D721Med (cell line): ENCODE results near the gene TNFAIP2.
A peak's percentile ranks its signal among the peaks of the same experiment; 100 is the strongest.

Experiments used
- DNase-seq: peaks from one replicate; pipeline ENCODE4 v3.0.0; 2011; ENCODE audit warnings: low spot score; ENCODE audit not compliant: insufficient read length
- FAIRE-seq: peaks from 2 replicates; lab custom pipeline; 2011; peaks lifted over from hg19 to GRCh38; lab: Jason Lieb, UNC
- TF ChIP-seq, protein P1 (sequence below): IDR thresholded peaks from 2 replicates; pipeline ENCODE4 v1.5.1; 2012; ENCODE audit warnings: mild to moderate bottlenecking, control low read depth; ENCODE audit not compliant: insufficient read depth; ENCODE audit errors: missing control alignments

The TNFAIP2 gene

DNA sequence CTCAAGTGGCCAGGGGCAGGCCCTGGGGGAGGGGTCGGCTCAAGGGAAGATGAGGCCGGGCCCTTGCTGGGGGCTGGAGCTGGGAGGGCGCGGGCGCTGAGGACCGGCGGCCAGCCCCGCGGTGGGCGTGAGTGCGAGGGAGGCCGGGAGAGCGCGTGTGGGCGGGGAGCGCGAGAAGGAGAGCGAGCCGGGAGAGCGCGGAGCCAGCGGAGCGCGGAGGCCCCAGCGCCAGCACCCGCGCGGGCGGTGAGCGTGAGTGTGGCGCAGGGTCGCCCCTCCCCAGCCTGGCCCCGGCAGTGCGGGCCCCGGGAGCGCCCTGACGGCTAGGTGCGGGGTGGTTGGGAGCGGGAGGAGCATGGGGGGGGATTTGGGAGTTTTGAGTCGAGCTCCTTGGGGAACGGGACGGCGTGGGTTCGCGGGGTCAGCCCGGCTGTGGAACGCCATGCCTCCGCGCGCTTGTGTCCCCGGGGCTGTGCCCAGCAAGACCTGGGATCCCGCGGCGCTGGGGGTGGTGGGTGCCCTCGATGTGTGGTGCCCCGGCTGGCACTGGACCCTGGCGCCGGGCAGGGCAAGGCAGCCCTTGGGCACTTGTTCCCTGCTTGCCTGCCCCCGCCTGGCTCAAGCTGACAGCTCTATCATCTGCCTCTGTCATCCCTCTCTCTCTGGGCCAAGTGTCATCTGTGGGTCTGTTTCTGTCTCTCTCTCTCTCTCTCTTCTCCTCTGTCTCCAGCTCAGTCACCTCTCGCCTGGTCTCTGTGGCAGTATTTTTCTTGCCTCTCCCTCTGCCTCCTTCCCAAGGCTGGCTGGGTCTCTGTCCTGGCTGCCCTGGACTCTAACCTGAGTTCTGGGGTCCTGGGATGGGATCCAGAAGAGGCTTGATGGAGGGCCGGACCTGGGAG, 39.0 kb upstream of the TNFAIP2 start, which contains the start of gene LBHD2:
Gene LBHD2 (plus strand): TSS at position 190 of the 899 bp plus-strand sequence. CDS start 1,803 bp downstream, outside the sequence.
- TF ChIP-seq, protein P1, sequence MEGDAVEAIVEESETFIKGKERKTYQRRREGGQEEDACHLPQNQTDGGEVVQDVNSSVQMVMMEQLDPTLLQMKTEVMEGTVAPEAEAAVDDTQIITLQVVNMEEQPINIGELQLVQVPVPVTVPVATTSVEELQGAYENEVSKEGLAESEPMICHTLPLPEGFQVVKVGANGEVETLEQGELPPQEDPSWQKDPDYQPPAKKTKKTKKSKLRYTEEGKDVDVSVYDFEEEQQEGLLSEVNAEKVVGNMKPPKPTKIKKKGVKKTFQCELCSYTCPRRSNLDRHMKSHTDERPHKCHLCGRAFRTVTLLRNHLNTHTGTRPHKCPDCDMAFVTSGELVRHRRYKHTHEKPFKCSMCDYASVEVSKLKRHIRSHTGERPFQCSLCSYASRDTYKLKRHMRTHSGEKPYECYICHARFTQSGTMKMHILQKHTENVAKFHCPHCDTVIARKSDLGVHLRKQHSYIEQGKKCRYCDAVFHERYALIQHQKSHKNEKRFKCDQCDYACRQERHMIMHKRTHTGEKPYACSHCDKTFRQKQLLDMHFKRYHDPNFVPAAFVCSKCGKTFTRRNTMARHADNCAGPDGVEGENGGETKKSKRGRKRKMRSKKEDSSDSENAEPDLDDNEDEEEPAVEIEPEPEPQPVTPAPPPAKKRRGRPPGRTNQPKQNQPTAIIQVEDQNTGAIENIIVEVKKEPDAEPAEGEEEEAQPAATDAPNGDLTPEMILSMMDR = no peak
- DNase-seq = peak; percentile 22
- no peak for FAIRE-seq

DNA sequence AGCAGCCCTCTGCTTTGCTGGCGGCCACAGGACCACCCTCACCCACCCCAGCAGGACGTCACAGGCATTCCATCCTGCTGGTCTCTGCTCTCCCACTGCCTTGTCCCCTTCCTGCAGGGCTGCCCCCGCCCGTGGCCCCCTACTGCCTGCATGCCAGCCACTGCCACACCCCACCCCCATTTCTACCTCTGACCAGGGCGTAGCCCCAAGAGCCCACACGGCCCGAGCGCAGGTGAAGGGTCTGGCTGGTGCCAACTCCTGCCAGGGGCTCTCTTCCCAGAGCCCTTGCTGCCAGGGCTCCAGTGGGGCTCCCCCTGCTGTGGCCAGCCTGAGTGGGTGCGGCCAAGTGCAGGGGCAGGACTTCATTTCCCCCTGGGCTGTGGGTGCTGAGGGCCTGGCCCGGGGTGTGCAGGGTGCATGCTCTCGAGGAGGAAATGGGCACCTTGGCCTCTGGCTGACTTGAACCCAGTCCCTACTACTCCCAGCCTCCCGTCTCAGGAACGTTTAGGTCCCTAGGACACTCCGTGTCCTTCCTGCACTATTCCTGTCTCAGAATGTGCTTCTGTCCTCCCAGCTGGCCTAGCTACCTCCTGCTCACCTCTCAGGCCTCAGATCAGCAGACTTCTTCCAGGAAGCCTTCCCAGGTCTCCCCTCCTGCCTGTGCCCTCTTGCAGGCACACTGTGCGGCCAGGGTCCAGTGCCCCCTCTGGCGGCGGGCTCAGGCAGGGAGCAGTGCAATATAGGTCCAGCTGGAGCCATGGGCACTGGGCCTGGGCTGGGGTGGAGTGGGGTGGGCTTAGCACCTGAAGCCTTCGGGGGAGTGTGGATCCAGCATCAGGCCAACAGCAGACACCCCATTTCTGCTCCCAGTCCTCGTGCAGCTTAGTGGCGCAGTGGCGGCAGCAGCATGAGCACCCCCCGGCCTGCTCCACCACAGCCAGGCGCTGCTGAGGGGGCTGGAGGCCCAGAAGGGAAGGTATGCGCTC, 37.9 kb upstream of the TNFAIP2 start:
- FAIRE-seq = no peak
- DNase-seq = peak; percentile 8
- TF ChIP-seq, protein P1 = peak; percentile 21

DNA sequence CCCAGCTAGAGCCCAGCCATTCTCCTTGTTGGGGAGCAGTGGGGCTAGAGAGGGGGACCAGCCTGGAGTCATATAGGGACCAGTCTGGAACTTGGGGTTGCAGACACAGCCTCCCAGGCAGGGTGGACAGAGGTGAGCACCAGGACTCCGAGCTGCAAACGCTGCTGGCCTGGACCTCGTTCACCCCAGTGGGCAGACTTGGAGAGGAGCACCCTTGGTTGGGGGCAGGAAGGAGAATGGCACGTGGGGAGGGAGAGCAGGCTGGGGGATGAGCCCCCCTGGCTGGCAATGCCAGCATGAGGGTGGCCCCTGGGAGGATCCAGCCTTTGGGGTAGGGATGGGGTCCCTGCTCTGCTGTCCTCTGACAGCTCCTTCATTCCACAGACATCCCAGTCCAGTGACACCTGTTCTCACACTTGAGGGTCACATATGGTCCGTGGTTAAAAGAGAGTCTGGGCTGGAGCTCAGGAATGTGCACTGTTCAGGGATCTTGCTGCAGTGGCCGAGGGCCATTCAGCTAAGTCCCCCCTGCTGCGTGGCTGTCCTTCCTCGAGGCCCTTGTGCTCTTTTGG, 36.4 kb upstream of the TNFAIP2 start:
- no peak for FAIRE-seq
- DNase-seq = peak; percentile 5
- TF ChIP-seq, protein P1 = no peak

DNA sequence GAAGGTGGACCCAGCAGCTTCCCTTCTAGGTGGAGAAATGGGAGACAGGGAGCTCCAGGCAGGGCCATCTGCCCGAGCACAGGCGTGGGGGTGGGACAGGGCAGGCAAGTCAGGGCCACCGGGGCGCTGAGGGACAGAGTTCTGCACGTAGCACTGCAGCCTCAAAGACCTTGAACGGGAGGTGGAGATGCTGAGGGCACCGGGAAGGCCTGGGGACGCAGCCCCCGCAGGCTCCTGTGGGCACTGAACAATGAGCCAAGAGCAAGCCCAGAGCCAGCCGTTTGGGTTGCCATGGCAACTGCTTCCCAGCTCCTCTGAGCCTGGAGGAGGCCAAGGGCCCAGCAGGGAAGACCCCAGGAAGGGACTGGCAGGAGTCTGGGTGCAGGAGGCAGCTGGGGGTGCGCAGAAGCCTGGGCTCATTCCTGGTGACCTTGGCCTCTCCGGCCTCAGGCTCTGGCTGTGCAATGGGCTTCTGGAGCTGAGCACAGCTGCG, 35.9 kb upstream of the TNFAIP2 start:
- FAIRE-seq (no peak), DNase-seq (no peak)
- TF ChIP-seq, protein P1 = no peak

DNA sequence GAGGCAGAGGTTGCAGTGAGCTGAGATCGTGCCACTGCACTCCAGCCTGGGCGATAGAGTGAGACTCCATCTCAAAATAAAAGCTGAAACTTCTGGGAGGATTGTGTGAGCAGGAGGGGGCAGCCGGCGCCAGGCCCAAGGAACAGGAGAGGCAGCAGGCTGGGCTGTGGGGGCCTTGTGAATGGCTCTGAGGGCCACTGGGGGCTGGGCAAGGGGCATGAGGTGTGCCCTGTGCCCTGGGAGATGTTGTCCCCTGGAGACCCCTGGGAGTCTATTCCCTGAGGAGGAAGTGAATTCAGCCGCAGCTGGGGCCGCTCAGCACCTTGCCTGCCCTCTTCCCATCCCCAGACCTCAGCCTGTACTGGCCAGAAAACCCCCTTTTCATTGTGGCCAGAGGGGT, 34.3 kb upstream of the TNFAIP2 start:
- TF ChIP-seq, protein P1 = no peak
- DNase-seq (no peak), FAIRE-seq (no peak)

DNA sequence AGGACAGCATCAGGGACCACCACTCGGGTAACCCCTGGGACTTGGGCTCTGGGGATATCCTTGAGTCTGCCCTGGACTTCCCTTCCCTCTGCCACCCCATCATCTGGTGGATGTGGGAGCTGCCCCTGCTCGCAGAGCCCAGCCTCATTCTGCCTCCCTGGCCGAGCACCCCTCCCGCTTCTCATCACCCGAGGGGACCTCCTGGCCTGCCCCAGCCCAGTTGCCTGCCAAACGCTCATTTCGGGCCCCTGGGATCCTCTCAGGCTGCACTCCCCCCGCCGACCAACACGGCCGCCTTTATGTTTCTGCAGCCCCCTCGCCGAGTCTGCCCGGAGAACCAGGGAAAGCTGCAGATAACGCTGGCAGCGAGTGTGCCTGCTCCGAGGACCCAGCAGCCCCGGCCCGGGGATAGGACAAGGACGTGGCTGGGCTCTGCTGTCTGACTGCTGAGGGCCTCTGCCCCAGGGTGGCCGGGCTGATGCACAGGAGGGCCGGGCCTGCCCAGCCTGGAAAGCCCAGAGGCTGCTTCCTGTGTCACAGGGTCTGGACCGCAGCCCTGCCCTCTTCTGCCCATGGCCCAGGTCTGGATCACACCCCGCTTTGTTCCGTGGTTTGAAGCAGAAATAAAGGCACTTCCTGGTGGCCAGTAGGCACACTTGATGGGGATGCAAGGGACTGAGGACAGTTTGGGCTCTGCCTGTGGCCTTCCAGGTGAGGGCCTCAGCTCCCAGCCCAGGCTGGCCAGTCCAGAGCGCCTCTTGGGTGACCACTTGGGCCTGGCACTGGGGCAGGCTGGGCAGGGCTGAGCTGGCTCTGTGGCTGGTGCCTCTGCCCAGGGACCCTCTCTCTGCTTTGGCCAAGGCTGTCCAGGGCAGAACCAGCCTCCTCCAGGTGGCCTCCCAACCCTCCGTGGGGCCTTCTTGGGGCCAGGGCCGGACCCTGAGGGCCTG, 33.6 kb upstream of the TNFAIP2 start:
- DNase-seq = no peak
- FAIRE-seq = no peak
- TF ChIP-seq, protein P1 = no peak
